Measurements from ENCODE around the gene B3GALNT1.
"Not testable (repeated sequence)": the region's sequence is repeated elsewhere in the genome, so short reads cannot be mapped to it uniquely, and the experiment has no call there.

Gene B3GALNT1

DNA sequence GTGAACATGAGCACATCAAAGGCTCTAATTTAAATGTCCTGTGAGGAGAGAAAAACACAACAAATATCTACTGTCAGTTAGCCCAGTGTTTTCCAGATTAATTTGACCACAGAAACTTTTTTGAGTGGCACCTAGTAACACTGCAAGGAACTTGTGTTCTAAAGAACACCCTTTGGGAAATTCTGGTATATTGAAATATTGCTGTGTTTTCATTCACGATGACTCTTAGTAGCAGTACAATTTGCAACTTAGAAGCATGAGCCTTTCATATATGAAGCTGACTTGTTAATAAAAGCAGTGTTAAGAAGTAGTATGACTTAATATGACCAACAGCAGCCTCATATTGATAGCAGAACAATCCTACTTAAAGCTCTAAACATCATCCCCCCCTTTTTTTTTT, 32.0 kb downstream of the B3GALNT1 start:
- DNase-seq (ENCODE audit: low read depth), result no peak

DNA sequence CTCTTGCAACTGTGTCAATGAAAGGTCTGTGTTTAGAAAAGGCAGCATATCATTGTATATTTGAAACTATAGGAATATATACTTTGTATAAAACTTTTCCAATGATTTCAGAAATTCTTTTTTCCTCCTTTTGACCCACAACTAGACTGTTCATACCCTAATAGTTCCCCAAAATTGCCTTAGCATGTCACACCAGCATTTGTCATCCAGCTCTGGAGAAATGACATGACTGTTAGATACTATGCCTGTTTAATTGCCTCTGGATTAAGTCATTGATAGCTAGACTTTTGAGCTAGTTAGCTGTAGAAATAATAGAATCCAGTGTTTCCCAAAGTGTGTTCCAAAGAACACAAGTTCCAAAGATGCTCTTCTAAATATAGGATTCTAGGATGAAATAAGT, 32.4 kb downstream of the B3GALNT1 start:
- DNase-seq (ENCODE audit: low read depth), result no peak

DNA sequence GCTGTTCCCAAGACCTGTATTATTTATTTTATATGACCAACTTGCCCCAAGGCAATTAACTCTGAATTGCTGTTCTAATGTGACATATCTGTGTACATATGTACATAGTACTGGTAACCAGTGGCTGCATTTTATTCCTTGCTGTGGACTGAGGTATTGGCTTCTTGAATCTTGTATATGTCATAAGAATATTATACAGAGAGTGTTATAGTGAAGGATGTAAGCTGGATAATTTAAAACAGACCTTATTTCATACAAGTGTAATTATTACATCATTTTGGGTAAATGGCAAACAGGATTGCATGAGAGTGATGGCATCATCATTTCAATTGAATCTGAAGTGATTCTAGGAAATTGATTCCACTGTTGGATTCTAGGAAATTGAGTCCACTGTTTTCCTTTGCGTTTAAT, 32.9 kb downstream of the B3GALNT1 start:
- DNase-seq (ENCODE audit: low read depth), result no peak

DNA sequence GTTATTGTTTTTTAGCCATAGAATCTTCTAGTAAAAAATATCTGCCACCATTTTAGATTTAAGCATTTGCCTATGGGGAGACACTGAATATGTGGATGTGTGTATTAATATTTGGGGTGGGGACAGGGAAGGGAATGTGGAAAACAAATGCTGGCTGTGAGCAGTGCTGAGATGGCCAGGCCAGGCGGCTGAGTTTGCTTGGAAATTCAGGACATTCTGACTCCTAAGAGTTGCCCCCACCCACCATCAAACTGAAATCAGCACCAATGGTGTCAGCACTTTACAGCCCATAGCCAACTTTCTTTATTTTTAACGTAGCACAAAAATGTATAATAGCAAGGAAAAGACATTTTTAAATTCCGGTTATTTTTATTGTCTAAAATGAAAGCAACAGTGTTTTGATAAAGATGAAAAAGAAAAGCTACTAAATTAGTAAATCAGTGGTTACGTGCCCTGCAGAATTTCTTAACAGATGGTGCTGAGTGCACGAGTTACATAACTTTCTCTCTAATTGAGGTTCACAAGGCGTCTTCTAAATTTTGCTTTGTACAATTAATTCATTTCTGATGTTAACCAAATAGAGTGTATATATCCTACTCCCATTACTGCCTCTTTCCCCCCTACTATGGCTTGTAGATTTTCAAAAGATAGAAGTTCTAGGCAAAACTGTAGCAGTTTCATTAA, 34.0 kb downstream of the B3GALNT1 start:
- DNase-seq (ENCODE audit: low read depth), result no peak

DNA sequence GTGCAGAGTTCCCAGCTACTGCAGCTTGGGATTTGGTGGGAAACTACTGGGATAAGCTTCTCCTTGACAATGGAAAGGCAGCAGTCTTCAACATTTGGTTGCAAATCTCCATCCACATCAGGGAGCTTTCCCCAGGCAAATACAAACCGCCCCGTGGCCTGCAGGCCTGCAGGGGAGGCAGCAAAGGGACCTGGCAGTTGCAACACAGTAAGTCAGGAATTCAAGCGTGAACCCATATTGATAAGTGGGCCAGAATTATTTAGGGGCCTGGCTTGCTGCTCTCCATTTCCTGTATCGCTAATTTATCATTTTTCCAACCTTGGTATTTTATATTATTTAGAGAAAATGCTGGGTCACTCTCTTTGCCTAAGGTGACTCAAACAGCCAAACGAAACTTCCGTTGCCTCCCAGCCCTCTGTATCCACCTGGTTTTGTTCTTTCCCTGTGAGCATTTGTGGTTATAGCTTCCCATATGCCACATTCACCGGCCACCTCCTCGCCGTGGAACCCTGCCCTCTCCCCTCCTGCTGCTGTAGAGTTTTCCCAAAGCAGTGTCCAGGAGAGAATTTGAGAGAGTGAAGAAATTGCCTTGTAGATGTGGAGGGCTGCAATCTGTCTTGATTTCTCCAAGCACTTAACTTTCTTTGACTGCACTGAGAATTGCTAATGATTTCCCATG, 34.8 kb downstream of the B3GALNT1 start:
- DNase-seq (ENCODE audit: low read depth), result no peak

DNA sequence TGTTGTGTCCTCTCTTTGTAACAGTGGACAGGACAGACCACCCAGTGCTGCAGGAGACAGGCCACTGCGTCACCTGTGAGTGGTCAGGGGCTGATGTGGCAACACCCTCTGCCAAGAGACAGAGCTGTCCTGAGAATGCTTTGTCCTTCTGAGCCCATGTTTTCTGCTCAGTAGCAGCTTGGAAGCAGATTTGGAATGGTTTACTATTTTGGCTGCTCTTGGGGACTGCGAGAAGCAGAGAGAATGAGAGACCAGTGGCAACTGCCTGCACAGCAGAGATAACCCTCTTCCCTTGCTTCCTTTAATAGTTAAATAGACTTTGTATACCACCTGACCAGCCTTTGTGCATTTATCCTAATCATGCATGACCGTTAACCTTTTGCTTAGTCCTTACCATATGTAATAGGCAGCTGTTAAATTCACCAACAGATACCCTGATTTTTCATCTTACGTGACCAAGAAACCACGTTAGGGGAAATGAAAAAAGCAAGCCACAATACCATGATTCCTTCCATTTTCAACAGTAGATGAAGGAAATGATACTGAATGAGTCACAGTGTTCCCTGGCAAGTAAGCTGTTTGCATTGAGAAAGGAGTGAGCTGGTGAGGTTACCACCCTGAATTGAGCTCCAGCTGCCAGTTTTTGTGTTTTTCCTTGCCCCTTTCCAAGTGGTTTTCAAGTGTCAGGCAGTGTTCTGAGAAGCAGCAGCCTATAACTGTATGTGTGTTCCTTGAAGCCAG, 35.5 kb downstream of the B3GALNT1 start:
- no peak for DNase-seq (ENCODE audit: low read depth)

DNA sequence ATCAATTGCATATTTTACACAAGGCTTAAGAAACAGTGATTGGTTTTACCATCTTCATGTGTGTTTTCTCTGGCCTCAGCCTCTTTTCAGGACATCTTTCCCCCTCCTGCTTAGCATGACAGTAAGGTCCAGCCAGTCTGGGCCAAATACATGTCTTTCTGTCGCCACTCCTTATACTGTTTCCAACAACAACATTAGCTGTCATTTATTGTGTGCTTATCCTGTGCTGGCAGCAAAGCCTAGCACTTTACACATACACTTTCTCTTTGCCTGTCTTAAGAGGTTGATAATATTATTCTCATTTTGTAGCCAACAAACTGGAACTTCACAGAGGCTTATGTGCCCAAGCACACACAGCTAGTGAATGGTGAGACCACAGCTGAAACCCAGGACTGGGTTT, 37.8 kb downstream of the B3GALNT1 start:
- DNase-seq (ENCODE audit: low read depth), result no peak

DNA sequence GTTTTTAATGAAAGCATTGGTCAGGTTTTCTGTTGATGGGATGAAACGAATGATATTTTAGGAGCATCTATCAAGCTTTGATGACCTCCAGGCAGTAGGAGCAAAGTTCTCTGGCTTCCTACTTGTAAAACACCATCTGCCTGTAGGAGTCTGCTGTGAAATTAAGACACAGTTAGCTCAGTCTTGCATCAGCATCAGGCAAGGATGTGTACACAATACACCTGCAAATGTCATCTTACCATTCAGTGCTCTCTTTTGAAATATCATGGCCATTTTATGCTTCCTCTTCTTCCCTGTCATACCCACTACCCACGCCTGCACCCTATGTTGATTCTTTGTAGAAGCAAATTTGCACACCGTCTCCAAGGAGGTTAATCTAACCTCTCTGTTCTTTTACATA, 38.2 kb downstream of the B3GALNT1 start:
- DNase-seq (ENCODE audit: low read depth), result no peak

DNA sequence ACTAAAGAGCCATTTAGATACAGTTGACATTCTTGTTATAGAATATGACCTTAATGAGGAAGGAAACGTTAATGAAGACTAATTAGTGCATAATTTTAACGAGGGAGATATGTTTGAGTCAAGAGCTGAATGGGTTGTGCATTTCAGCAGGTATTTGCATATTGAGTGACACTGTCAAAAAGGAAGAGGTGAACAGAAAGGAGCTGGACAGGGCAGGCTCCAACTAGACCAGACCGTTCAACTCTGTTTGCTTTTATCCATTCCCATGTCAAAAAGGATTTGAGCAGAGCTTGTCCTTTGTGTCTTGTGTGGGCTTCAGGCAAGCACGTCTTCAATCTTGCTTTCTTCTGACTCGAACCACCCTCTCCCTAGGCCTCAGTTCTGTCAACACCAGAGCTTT, 40.7 kb downstream of the B3GALNT1 start:
- DNase-seq (ENCODE audit: low read depth), result no peak

DNA sequence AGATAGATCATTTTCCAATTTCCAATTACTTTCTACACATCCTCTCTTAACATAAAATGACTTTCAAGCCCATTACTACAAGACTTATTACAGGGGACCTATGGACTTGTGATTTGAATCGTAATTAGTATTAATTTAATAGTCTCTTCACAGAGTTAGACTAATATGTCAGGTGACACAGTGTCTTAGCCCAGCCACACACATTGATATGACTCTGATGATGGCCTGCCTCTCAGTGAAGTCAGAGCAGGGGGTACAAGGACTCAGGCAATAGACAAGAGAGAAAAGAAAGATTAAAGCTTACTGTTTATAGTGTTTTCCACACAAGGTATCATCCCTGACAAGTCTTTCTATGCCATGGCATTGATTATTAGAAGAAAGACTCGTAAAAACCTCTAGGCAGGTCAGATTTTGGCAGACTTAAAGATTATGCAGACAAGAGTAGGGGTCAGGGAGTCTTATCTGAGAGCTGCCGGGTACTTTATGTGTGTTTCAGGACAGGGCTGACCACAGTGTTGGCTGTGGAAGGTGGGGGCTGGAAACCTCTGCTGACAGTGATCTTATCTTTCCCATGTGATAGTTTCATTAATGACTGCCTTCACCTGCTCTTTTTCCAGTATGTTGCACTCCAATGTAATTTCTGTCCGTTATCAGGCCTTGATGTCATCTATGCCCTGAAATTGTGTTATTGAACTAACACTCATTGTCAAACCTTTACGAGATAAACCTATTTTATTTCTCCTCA, 50.1 kb downstream of the B3GALNT1 start:
- DNase-seq (ENCODE audit: low read depth), result no peak

DNA sequence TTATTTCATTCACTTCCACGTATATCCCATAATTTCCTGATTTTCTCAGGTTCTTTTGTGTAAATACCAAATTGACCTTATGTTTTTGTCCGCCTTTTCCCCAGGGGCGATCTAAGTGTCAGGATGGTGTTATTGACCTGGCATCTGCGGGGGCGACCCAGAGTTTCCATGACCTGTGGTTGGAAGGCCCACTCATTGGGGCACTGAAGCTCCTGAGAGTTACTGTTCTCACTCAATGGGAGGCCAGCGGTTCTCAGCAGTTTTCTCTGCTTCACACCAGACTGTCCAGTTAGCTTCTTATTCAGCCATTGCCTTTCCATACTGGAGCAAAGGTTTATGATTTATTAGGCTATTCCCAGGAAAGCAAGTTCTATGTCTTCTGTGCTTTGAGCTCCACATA, 53.3 kb downstream of the B3GALNT1 start:
- no peak for DNase-seq (ENCODE audit: low read depth)

DNA sequence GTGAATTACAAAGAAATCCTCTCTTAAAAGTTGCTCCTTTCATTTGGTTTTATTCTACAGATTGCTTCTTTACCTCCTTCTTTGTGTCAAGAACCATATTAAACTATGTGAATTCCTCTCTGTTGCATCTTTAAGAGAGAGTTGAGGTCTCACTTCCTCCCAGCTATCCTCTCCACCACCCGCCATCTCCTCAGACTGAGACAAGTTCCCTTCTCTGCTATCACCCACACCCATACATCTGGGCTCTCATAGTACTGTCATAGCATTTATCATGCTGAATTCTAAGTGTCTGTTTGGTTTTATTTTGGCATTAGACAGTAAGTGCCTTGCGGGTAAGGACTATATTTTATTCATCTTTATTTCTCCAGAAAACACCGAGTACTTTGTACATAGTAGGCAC, 54.2 kb downstream of the B3GALNT1 start:
- no peak for DNase-seq (ENCODE audit: low read depth)

DNA sequence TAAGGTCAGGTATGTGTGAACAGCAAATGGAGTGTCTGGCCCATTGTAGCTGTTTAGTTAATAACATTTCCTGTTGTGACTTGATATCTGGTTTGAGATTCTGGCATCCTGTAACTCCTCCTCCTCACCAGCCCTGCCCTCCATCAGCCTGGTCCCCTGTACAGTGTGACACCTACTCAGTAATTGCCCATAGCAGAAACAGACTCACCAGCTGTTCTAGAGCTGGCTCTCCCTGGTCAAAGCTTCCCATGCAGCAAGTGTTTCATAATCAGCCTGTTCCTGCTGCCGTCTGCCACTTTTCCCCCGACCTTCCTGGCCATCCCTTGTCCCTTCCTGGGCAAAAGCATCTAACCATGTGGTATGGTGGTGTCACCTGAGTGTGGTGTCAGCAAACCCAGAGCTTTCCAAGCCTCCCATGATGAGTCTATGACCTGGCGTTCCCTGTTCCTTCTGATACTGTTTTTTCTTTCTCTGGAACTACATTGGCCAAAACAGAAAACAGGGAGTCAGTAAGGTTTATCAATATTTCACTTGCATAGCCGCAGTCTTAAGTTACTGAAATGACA, 55.4 kb downstream of the B3GALNT1 start:
- DNase-seq (ENCODE audit: low read depth), result no peak

DNA sequence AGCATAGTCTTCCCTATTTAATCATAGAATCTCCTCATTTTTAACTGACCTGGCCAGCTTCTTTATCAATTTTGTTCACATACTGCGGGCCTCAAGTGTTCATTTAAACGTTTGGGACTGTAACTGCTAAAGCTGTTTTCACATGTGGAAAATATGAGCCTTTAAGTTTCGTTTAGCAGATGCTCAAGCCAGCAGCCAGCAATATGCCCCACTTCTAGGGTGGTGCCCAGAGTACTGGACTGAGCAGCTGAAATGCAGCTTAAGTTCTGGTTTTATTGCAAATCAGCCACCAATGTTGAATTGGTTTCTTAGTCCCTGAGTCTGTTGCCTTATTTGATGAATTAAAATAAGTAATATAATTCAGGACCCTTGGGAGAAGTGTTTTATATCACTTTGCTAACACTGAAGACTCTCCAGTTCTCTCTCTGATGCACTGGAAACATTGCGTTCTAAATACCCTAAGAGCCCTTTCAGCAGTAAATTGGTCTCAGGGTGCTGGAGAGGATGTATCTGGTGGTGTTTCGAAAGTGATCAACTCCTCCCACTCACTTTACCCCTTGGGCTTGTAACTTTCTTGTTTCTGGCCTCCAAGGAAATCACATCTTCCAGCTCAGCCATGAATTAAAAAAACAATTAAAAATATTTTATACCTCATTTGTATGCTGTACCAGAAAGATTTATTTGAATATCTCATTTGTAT, 61.7 kb downstream of the B3GALNT1 start:
- no peak for DNase-seq (ENCODE audit: low read depth)

DNA sequence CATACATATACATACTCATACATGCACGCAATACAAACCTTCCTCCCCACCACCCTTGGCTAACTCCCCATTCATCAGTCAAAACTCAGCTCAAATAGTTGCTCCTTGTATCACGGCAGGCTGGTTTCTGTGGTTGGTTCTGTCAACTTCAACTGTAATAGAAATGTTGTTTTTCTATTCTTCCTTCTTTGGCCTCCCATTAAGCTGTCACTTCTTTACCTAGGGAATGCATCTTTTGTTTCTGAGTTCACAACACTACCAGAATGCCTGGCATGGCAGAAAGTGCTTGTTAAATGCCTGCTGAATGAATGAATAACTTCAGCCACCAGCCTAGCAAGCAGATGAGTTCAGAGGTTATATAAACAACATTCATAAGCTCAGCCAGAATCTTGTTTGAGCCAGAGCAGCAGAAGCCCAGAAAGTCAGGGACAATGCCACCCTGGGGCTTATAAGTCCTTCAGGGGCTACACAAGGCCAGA, 63.1 kb downstream of the B3GALNT1 start:
- DNase-seq (ENCODE audit: low read depth), result no peak

DNA sequence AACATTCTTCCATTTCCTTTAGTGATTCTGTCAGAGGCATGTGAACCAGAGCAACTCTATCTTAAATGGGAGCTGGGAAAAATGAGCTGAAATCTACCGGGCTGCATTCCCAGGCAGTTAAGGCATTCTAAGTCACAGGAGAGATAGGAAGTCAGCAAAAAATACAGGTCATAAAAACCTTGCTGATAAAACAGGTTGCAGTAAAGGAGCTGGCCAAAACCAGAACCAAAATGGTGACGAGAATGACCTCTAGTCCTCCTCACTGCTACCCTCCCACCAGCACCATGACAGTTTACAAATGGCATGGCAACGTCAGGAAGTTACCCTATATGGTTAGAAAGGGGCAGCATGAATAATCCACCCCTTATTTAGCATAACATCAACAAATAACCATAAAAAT, 66.4 kb downstream of the B3GALNT1 start:
- DNase-seq (ENCODE audit: low read depth), result no peak

DNA sequence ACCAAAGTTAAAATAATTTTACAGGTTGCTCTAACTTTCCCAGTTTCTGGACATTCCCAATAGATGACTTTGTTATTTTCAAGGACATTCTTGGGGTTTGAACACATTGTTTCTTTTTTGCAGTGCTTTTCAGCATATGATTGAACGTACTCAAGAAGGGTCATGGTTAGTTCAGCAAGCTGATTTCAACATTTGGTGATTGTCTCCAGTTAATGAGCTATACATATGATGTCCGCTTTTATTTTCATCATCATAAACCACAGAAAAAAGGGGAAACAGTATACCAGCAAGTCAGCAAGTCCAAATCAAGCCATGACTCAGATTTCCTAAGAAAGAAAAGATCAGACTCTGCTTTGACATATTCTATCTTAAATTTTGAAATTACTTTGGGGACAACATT, 69.4 kb downstream of the B3GALNT1 start:
- DNase-seq (ENCODE audit: low read depth), result no peak

DNA sequence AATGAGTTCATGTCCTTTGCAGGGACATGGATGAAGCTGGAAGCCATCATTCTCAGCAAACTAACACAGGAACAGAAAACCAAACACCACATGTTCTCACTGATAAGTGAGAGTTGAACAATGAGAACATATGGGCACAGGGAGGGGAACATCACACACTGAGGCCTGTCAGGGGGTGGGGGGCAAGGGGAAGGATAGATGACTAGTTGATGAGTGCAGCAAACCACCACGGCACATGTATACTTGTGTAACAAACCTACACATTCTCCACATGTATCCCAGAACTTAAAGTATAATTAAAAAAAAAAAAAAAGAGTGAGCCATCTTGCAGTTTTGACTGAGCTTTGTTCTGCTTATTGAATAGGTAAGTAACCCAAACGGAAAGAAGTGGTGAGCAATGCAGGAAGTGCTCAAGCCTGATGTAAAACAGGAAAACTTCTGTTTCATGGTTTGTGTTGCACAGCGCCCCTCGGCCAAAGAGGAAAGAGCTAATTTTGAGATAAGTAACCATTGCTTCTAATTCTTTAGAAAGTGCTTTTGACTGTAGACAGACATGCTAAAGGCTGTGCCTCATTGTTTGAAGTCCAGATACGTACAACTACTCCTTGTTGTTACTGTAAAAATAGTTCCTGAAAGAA, 70.1 kb downstream of the B3GALNT1 start:
- not testable (repeated sequence) for DNase-seq (ENCODE audit: low read depth)

Data from T follicular helper cell (primary cell).